HCEC 1CT (cell line): ENCODE data around the gene FAM210B.
A peak's percentile ranks its signal among the peaks of the same experiment; 100 is the strongest.
"Not testable (repeated sequence)": the region's sequence is repeated elsewhere in the genome, so short reads cannot be mapped to it uniquely, and the experiment has no call there.

ENCODE experiments used
- DNase-seq: peaks from one replicate; pipeline ENCODE4 v3.0.0-alpha.2; 2017

The FAM210B gene

GRCh38 chr20:56358600-56359211, at the start of gene FAM210B:
Gene FAM210B, plus strand, starts transcription at chr20:56358974. Its CDS starts 32 bp downstream, at chr20:56359006.
- peak; percentile 92 for DNase-seq

- no peak for DNase-seq
These were observed 42.7 kb upstream of the FAM210B start for GRCh38 chr20:56316051-56316450.

GRCh38 chr20:56316483-56316882, 42.3 kb upstream of the FAM210B start:
- DNase-seq: no peak

GRCh38 chr20:56322681-56323080, 36.1 kb upstream of the FAM210B start:
- DNase-seq: no peak

- DNase-seq: no peak
These were observed 35.6 kb upstream of the FAM210B start for GRCh38 chr20:56323206-56323605.

- DNase-seq: no peak
These were observed 35.1 kb upstream of the FAM210B start for GRCh38 chr20:56323656-56324055.

GRCh38 chr20:56324806-56325205, 34.0 kb upstream of the FAM210B start:
- no peak for DNase-seq

GRCh38 chr20:56328861-56329260, 29.9 kb upstream of the FAM210B start:
- DNase-seq: no peak

- not testable (repeated sequence) for DNase-seq
These were observed 22.1 kb upstream of the FAM210B start for GRCh38 chr20:56336709-56337108.

- DNase-seq: no peak
These were observed 16.0 kb upstream of the FAM210B start for GRCh38 chr20:56342783-56343182.

- DNase-seq: no peak
These were observed 14.9 kb upstream of the FAM210B start for GRCh38 chr20:56343861-56344381.

- no peak for DNase-seq
These were observed 12.9 kb upstream of the FAM210B start for GRCh38 chr20:56345911-56346310.

GRCh38 chr20:56347628-56348304, 11.0 kb upstream of the FAM210B start:
- no peak for DNase-seq

- DNase-seq: no peak
These were observed 10.5 kb upstream of the FAM210B start for GRCh38 chr20:56348305-56348693.

GRCh38 chr20:56348746-56349145, 10.0 kb upstream of the FAM210B start:
- DNase-seq: no peak

- peak; percentile 94 for DNase-seq
These were observed 7.9 kb upstream of the FAM210B start for GRCh38 chr20:56350842-56351241.

GRCh38 chr20:56352345-56353055, 6.3 kb upstream of the FAM210B start:
- DNase-seq: peak; percentile 77

GRCh38 chr20:56353356-56353755, 5.4 kb upstream of the FAM210B start:
- DNase-seq: no peak

GRCh38 chr20:56358070-56358469, 704 bp upstream of the FAM210B start:
- DNase-seq: peak; percentile 60

GRCh38 chr20:56359212-56360132, 698 bp downstream of the FAM210B start:
- peak; percentile 71 for DNase-seq

GRCh38 chr20:56360133-56360907, 1.5 kb downstream of the FAM210B start:
- DNase-seq: no peak

GRCh38 chr20:56360908-56361205, 2.1 kb downstream of the FAM210B start:
- DNase-seq: no peak
